GM12891 (cell line): Measurements from ENCODE around the gene CLIC5.

Source experiments
- DNase-seq: peaks from one replicate; pipeline ENCODE4 v3.0.0; 2011; ENCODE audit warnings: low spot score; ENCODE audit not compliant: insufficient read length
- FAIRE-seq: peaks from 2 replicates; lab custom pipeline; 2011; peaks lifted over from hg19 to GRCh38; lab: Jason Lieb, UNC
- PAX5 ChIP-seq: IDR thresholded peaks from 2 replicates; pipeline ENCODE4 v1.6.1; 2011; ENCODE audit warnings: low read length, moderate library complexity, mild to moderate bottlenecking; ENCODE audit not compliant: insufficient read depth, severe bottlenecking
- POLR2A ChIP-seq: IDR thresholded peaks from 2 replicates; pipeline ENCODE4 v1.6.1; 2011; ENCODE audit warnings: low read depth, low read length, control low read depth
- POLR2AphosphoS5 ChIP-seq: IDR thresholded peaks from 2 replicates; pipeline ENCODE4 v1.6.1; 2011; ENCODE audit warnings: low read depth, low read length, control low read depth
- POU2F2 ChIP-seq: IDR thresholded peaks from 2 replicates; pipeline ENCODE4 v1.6.1; 2011; ENCODE audit warnings: low read depth, mild to moderate bottlenecking, control low read depth, low read length, moderate library complexity
- SPI1 ChIP-seq: IDR thresholded peaks from 2 replicates; pipeline ENCODE4 v1.6.1; 2011; ENCODE audit warnings: low read depth, low read length, control low read depth
- TAF1 ChIP-seq: IDR thresholded peaks from 2 replicates; pipeline ENCODE4 v1.6.1; 2011; ENCODE audit warnings: low read depth, low read length, control low read depth

The CLIC5 gene

DNA sequence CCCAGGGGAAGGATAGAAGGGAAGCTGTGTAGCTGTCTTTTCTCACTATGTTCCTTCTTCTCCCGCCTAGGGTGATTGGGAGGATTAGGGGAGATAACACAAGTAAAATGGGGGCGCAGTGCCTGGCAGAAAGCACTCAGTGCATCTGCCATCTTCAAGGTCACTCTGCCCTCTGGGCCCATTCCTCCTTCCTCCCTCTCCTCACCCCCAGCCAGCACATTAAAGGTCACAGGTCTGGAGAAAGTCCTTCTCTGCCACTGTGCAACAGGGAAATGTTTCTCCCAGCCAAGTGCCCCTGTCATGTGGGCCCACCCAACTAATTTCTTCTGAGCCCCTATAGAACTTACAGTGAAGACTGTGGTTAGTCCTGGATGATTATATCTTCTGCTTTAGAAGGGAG lies 45.8 kb downstream of the CLIC5 start:
- no peak for TF ChIP-seq POU2F2
- no peak for TF ChIP-seq TAF1
- no peak for TF ChIP-seq POLR2AphosphoS5
- no peak for TF ChIP-seq POLR2A
- TF ChIP-seq PAX5: no peak
- TF ChIP-seq SPI1: no peak
- no peak for DNase-seq
- no peak for FAIRE-seq

GRCh38 chr6:45969026-45969425 lies 46.6 kb downstream of the CLIC5 start:
- TF ChIP-seq TAF1 (no peak), POLR2A (no peak), POLR2AphosphoS5 (no peak), POU2F2 (no peak), SPI1 (no peak), PAX5 (no peak)
- no peak for DNase-seq
- FAIRE-seq: no peak

DNA sequence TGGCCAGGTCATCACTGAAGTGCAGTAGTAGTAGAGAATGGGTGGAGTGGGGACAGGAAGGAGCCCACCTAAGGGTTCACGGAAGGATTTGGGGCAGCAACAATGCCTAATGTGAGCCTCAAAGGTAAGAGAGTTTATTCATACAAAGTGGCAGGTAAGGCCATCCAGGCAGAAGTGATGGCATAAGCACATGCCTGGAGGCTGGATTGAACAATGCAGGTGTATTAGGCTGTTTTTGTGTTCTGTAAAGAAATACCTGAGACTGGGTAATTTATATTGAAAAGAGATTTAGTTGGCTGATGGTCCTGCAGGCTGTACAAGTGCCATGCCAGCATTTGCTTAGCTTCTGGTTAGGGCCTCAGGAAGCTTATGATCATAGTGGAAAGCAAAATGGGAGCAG lies 48.3 kb downstream of the CLIC5 start:
- no peak for TF ChIP-seq PAX5
- no peak for TF ChIP-seq POLR2AphosphoS5
- TF ChIP-seq POU2F2: no peak
- no peak for TF ChIP-seq TAF1
- no peak for TF ChIP-seq POLR2A
- TF ChIP-seq SPI1: no peak
- FAIRE-seq (no peak), DNase-seq (no peak)

DNA sequence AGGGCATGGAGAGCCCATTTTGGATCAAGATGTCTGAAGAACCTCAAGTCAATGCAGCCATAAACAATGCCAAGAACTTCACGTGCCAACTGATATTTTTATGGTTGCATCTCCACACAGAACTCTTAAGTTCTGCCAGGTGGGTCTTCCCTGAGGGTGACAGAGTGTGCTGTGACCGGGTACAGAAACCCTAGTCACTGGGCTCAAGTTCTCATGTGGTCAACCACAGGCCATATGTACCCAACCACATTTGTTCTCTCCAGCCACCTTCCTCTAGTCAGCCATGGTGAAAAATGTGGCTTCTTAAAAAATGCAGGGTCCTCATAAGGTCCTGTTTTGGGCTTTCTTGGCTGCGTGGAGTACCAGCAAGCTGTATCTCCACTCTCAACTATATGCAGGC lies 48.9 kb downstream of the CLIC5 start:
- no peak for TF ChIP-seq POLR2AphosphoS5
- TF ChIP-seq SPI1: no peak
- no peak for TF ChIP-seq TAF1
- no peak for TF ChIP-seq PAX5
- TF ChIP-seq POU2F2: no peak
- TF ChIP-seq POLR2A: no peak
- FAIRE-seq (no peak), DNase-seq (no peak)

- no peak for DNase-seq
Measured at GRCh38 chr6:45966340-45966739, 49.3 kb downstream of the CLIC5 start.

GRCh38 chr6:45965792-45966191 lies 49.9 kb downstream of the CLIC5 start:
- TF ChIP-seq PAX5: no peak
- no peak for TF ChIP-seq POLR2AphosphoS5
- TF ChIP-seq SPI1: no peak
- TF ChIP-seq POU2F2: no peak
- TF ChIP-seq POLR2A: no peak
- TF ChIP-seq TAF1: no peak
- FAIRE-seq (no peak), DNase-seq (no peak)

More at GRCh38 chr6:45966340-45966739, 49.3 kb downstream of the CLIC5 start:
- no peak for FAIRE-seq
- TF ChIP-seq PAX5: no peak
- TF ChIP-seq SPI1: no peak
- no peak for TF ChIP-seq POLR2AphosphoS5
- no peak for TF ChIP-seq POLR2A

- no peak for FAIRE-seq
- no peak for DNase-seq
- TF ChIP-seq PAX5 (no peak), TAF1 (no peak), POU2F2 (no peak), POLR2AphosphoS5 (no peak)
Measured at GRCh38 chr6:45965007-45965406, 50.7 kb downstream of the CLIC5 start.

DNA sequence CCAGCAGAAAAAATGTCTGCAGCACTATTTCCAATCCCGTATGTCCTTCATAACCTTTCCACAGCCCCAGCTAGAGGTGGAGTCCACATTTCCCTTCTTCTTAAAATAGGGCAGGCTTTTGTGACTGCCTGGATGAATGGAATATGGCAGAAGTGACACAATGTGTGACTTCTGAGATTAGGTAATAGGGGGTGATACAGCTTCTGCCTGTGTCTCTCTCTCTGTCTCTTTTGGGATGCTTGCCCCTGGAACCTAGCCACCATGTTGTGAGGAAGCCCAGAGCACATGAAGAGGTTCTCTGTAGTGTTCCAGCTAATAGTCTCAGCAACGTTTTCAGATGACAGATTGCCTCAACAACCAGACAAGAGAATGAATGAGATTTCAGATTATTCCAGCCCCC lies 51.4 kb downstream of the CLIC5 start:
- DNase-seq: no peak
- no peak for TF ChIP-seq POLR2A
- FAIRE-seq: no peak

GRCh38 chr6:45963896-45964295 lies 51.8 kb downstream of the CLIC5 start:
- FAIRE-seq (no peak), DNase-seq (no peak)
- TF ChIP-seq SPI1: no peak
- TF ChIP-seq POLR2A: no peak
- TF ChIP-seq POU2F2: no peak
- TF ChIP-seq PAX5: no peak
- no peak for TF ChIP-seq TAF1
- TF ChIP-seq POLR2AphosphoS5: no peak

DNA sequence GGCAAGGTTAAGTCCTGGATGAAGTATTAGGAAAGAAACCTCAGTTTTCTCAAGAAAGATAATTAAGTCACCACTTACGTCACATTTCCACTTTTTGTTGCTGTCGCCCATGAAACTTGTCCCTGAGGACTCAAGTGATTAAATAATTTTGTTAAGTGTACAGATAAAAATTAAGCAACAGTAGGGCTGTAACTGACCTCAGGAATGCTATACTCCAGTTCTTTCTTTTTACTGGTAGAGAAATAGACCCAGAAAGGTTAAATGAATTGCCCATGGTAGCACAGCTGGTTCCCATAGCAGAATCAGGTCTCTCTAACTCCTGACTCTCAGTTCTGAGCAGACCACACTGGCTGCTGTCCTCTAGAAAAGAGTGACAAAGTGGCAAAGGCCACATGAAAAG lies 54.5 kb downstream of the CLIC5 start:
- FAIRE-seq (no peak), DNase-seq (no peak)
- TF ChIP-seq POLR2A: no peak
- TF ChIP-seq TAF1: no peak
- no peak for TF ChIP-seq PAX5
- TF ChIP-seq SPI1: no peak

DNA sequence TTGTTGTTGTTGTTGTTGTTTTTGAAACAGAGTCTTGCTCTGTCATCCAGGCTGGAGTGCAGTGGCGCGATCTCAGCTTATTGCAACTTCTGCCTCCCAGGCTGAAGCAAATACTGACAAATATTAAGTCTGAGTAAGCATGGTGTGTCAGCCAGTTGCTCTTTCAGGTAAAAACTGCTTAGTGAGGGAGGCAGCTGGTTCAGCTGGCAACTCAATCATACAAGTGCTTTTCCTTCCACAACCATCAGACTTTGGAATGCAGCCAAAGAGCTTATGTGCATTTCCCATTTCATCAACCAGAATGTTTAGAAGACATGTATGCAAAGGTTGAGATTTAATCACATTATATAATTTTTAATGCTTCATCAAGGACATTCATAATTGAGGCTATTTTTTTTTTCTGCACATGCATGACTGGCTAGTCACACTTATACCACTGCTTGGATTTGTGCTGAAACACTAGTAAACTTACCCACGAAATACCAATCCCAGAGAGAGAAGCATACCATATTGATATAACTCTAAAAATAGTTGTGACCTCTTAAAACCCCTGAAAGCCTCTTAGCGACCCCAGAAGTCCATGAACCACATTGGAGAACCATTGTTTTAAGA lies 56.0 kb downstream of the CLIC5 start:
- FAIRE-seq: no peak
- DNase-seq: no peak

More for the DNA sequence above, 56.0 kb downstream of the CLIC5 start:
- TF ChIP-seq TAF1 (no peak), POU2F2 (no peak), POLR2AphosphoS5 (no peak), SPI1 (no peak), PAX5 (no peak), POLR2A (no peak)
